ENCODE measurements around the gene LIN28A. TPM values are rescaled to one million over a fixed set of nuclear protein-coding genes. Genes with fewer than 3 reads are reported as not detected.

Gene LIN28A
- polyA plus RNA-seq, 1 of the 3 experiments (the other 2 are of a cell fraction) = not detected

- H3K9me3 ChIP-seq = no peaks in the 10 kb centered on the region
- no peak overlapping the region for H2AFZ ChIP-seq (ENCODE audit: low read depth)
- H3K4me1 ChIP-seq (ENCODE audit: control insufficient read depth in 1 of 2, insufficient read depth in 2 of 2, low read depth in 1 of 2, low read length in 1 of 2) = peaks cover 0 to 21% of the 10 kb centered on the region in 2 experiments; a peak in 3 of 4 replicates
- no peaks in the 10 kb centered on the region for H3K9me2 ChIP-seq
- peaks cover 24% of the 10 kb centered on the region for H3F3A ChIP-seq (replicated peaks; ENCODE audit: insufficient read depth)
- POLR2A ChIA-PET = no interaction called here
- TF ChIP-seq RXRA (IDR thresholded peaks at IDR 0.05; ENCODE audit: borderline replicate concordance, low read depth) (no peak), POLR2AphosphoS5 (IDR thresholded peaks at IDR 0.05; ENCODE audit: low read depth, low read length) (no peak), USF2 (IDR thresholded peaks at IDR 0.05; ENCODE audit: borderline replicate concordance, low read depth, low read length) (no peak), CTCF (IDR thresholded peaks at IDR 0.05) (no peak), FOSL2 (IDR thresholded peaks at IDR 0.05; ENCODE audit: borderline replicate concordance, low read depth) (no peak), TCF12 (IDR thresholded peaks at IDR 0.05) (no peak), NRF1 (IDR thresholded peaks at IDR 0.05; ENCODE audit: low read depth, low read length) (no peak), EP300 (IDR thresholded peaks at IDR 0.05; ENCODE audit: borderline replicate concordance in 1 of 2, low read depth in 1 of 2, low read length in 1 of 2) (no peak), MXI1 (IDR thresholded peaks at IDR 0.05; ENCODE audit: low read depth, low read length) (no peak), TEAD4 (IDR thresholded peaks at IDR 0.05; ENCODE audit: borderline replicate concordance, insufficient read depth) (no peak), SMC3 (IDR thresholded peaks at IDR 0.05; ENCODE audit: low read depth, low read length) (no peak), MEF2A (IDR thresholded peaks at IDR 0.05; ENCODE audit: borderline replicate concordance, low read depth) (no peak), PBX3 (IDR thresholded peaks at IDR 0.05) (no peak), SIN3A (IDR thresholded peaks at IDR 0.05; ENCODE audit: borderline replicate concordance, low read depth, low read length) (no peak), EZH2phosphoT487 (IDR thresholded peaks at IDR 0.05; ENCODE audit: borderline replicate concordance, low read depth) (no peak), ZBTB33 (IDR thresholded peaks at IDR 0.05; ENCODE audit: borderline replicate concordance, low read depth) (no peak)
- H3K27me3 ChIP-seq (ENCODE audit: insufficient read depth) = no peaks in the 10 kb centered on the region
- WGBS (ENCODE audit: low lambda C conversion rate) = 94% methylated on average over 3 of the region's 10 CpGs
- no peak overlapping the region for H3K9ac ChIP-seq
- no peak for DNase-seq
- no peak overlapping the region for H3K27ac ChIP-seq (ENCODE audit: low read depth in 2 of 2, low read length in 1 of 2)
- H4K20me1 ChIP-seq (ENCODE audit: insufficient read depth) = peaks cover 19% of the 10 kb centered on the region
- H3K79me2 ChIP-seq (ENCODE audit: insufficient read depth) = peaks cover 10% of the 10 kb centered on the region
- CTCF ChIA-PET = interaction anchor here (0.6 to 1.7 kb wide), 4 partner anchors 24 to 505 kb away, joined by 3 to 7 read pairs (median 4); partner anchors contain the start of gene DHDDS
- H3K36me3 ChIP-seq (replicated peaks in 1 of 2; ENCODE audit: control insufficient read depth in 1 of 2, insufficient read depth in 2 of 2, low read length in 1 of 2) = peaks cover 37 to 61% of the 10 kb centered on the region in 2 experiments
- H3K4me3 ChIP-seq (ENCODE audit: low read depth in 2 of 2, low read length in 1 of 2) = no peak overlapping the region
- no peak overlapping the region for H3K4me2 ChIP-seq
Observed at GRCh38 chr1:26468911-26469310, 58.3 kb downstream of the LIN28A start.

All from SK-N-SH (cell line).